Gastroesophageal sphincter (tissue), 4 donors: ENCODE results near the gene PTPRN2. TPM values are rescaled to one million over a fixed set of nuclear protein-coding genes. Genes with fewer than 3 reads are reported as not detected.

ENCODE experiments used
- ATAC-seq: fragments of 150-250 bp; one replicate; pipeline ENCODE4 v1.9.1; 2016; ENCODE audit warnings: mild to moderate bottlenecking, moderate library complexity
- H3K27ac ChIP-seq, 4 donors: fragments of 200-600 bp; sonication (generic) in 3 of 4; 1 replicate in 3 of 4; 2 replicates in 1 of 4; pipeline ENCODE4 v1.5.1; 2016 to 2019
- H3K27me3 ChIP-seq: fragments of 200-600 bp; sonication (generic); one replicate; pipeline ENCODE4 v1.5.1; 2019
- H3K36me3 ChIP-seq, 2 donors: fragments of 200-600 bp; sonication (generic); one replicate each; pipeline ENCODE4 v1.5.1; 2019; ENCODE audit warnings: control low read depth in 1 of 2
- H3K4me1 ChIP-seq, 3 donors: fragments of 200-600 bp; sonication (generic); 1 replicate in 2 of 3; 2 replicates in 1 of 3; pipeline ENCODE4 v1.5.1; 2016 to 2019; ENCODE audit warnings: control low read depth in 2 of 3
- H3K4me3 ChIP-seq, 2 donors: fragments of 200-600 bp; sonication (generic); one replicate each; pipeline ENCODE4 v1.5.1; 2019; ENCODE audit warnings: mild to moderate bottlenecking in 1 of 2, moderate library complexity in 1 of 2
- H3K9me3 ChIP-seq, 3 donors: fragments of 200-600 bp; sonication (generic); one replicate each; pipeline ENCODE4 v1.5.1; 2017 to 2019; ENCODE audit warnings: control low read depth in 2 of 3
- CTCF ChIP-seq, 4 experiments: fragments of 200-600 bp in 2 of 4; fragments of 450-650 bp in 2 of 4; sonication (generic) in 1 of 4; IDR thresholded peaks; one replicate each; pipeline ENCODE4 v1.5.1; 2017 to 2019; ENCODE audit warnings: antibody characterized with exemption in 4 of 4, mild to moderate bottlenecking in 2 of 4, moderate library complexity in 2 of 4
- EP300 ChIP-seq: sonication (generic); formaldehyde crosslinking; IDR thresholded peaks from one replicate; pipeline ENCODE4 v1.6.1; 2017; ENCODE audit warnings: antibody characterized with exemption, mild to moderate bottlenecking
- POLR2A ChIP-seq, 2 donors: fragments of 450-650 bp; IDR thresholded peaks; one replicate each; pipeline ENCODE4 v1.6.1; 2017; ENCODE audit warnings: antibody characterized with exemption in 2 of 2, mild to moderate bottlenecking in 2 of 2, moderate library complexity in 1 of 2
- POLR2AphosphoS5 ChIP-seq: sonication (generic); formaldehyde crosslinking; IDR thresholded peaks from one replicate; pipeline ENCODE4 v1.6.1; 2017; ENCODE audit warnings: antibody characterized with exemption
- WGBS, 2 donors: methylation state at CpG; one replicate each; pipeline ENCODE4 v1.1.5; 2018; ENCODE audit warnings: low coverage in 1 of 2; 5-methylcytosine and 5-hydroxymethylcytosine counted together
- total RNA-seq, 4 donors: library from RNA; depleted of rRNA; stranded (reverse); fragments of >200 nt; gene quantifications; one replicate each; pipeline ENCODE4 v1.1.0, GENCODE V29; 2016

PTPRN2 gene
- total RNA-seq, 4 donors from 2014 or later = 1.7 to 4.7 (median 3.3) TPM

DNA sequence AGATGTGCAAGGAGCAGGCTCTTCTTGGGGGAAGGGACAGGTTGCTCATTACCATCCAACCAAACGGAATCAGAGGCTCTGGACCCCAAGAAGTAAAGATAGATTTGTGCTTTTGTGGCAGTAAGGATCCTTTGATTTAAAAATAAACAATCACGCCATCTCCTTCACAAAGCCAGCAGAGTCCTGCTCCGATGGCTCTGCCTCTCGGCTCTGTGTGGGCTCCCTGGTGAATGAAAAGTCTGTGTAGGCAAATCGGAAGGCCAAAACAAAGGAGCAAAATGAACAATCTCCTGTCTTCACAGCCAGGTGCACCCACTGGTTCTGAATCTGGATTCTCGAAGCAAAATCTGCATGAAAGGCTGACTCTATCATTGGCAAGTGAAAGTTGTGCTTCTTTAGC is 3.8 kb downstream of the PTPRN2 start:
- no peak for TF ChIP-seq POLR2AphosphoS5
- TF ChIP-seq EP300 = no peak
- no peak for TF ChIP-seq POLR2A (IDR thresholded peaks at IDR 0.05)
- no peak for TF ChIP-seq CTCF (IDR thresholded peaks at IDR 0.05)
- ATAC-seq = no peak

GRCh38 chr7:158583143-158583542 is 4.5 kb downstream of the PTPRN2 start:
- peaks cover 9 to 26% (median 18%) of the 10 kb centered on the region in 3 donors for H3K4me1 ChIP-seq
- no peak for ATAC-seq
- TF ChIP-seq CTCF (IDR thresholded peaks at IDR 0.05) (no peak), POLR2A (IDR thresholded peaks at IDR 0.05) (no peak), EP300 (no peak), POLR2AphosphoS5 (no peak)
- H3K27me3 ChIP-seq = peaks cover 84% of the 10 kb centered on the region
- no peak overlapping the region for H3K27ac ChIP-seq
- WGBS, 2 donors = 95 to 100% methylated on average over 1 to 5 of the region's 5 CpGs
- peaks cover 0 to 30% (median 0%) of the 10 kb centered on the region in 3 donors for H3K9me3 ChIP-seq
- no peaks in the 10 kb centered on the region for H3K36me3 ChIP-seq
- no peak overlapping the region for H3K4me3 ChIP-seq

More for the DNA sequence above, 3.8 kb downstream of the PTPRN2 start:
- Histone ChIP-seq H3K9me3 (peaks cover 0 to 24% (median 0%) of the 10 kb centered on the region in 3 donors), H3K27ac (no peak overlapping the region), H3K36me3 (no peaks in the 10 kb centered on the region), H3K27me3 (peaks cover 89% of the 10 kb centered on the region), H3K4me3 (no peak overlapping the region), H3K4me1 (peaks cover 9 to 31% (median 18%) of the 10 kb centered on the region in 3 donors)
- WGBS, 2 donors = 25 to 72% methylated on average over 1 to 4 of the region's 6 CpGs

- H3K36me3 ChIP-seq = no peaks in the 10 kb centered on the region
- H3K27ac ChIP-seq = no peak overlapping the region
- ATAC-seq = no peak
- H3K4me1 ChIP-seq = peaks cover 9 to 18% (median 15%) of the 10 kb centered on the region in 3 donors
- WGBS, 2 donors = 83 to 88% methylated on average over 6 of the region's 6 CpGs
- H3K4me3 ChIP-seq = no peak overlapping the region
- TF ChIP-seq POLR2AphosphoS5 (no peak), POLR2A (IDR thresholded peaks at IDR 0.05) (no peak), CTCF (IDR thresholded peaks at IDR 0.05) (no peak), EP300 (no peak)
- peaks cover 76% of the 10 kb centered on the region for H3K27me3 ChIP-seq
- H3K9me3 ChIP-seq = peaks cover 0 to 30% (median 0%) of the 10 kb centered on the region in 3 donors
Observed at GRCh38 chr7:158582089-158582456, 5.5 kb downstream of the PTPRN2 start.

DNA sequence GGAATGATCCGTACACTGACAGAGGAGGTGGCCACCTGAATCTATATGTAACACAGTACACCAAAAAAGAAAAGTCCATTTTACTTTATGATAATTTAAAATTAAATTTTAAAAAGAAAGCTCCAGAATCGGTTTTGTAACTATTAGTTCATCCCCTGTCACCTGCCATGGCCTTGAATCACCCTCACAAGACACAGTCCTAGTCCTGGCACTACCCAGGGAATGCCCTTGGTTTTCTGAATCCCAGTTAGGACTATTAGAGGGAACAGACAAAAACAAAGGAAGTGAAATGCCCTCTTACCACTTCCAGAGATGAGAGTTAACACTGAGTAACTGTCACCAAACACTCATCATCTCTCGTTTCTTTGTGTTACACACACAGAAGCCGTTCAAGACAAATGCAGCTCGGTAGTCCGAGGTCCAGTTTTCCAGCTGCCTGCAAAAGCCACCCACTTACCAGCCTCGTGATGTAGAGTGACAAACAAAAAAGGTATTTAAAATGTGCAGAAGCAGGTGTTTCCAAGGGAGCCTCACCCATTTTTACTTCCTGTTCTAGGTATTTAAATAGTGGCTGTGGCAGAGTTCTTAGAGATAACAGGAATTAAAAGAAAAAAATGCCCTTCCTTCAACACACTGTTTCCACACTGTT is 6.1 kb downstream of the PTPRN2 start:
- Histone ChIP-seq H3K36me3 (no peaks in the 10 kb centered on the region), H3K27ac (no peak overlapping the region), H3K4me1 (peaks cover 5 to 13% (median 10%) of the 10 kb centered on the region in 3 donors), H3K4me3 (no peak overlapping the region), H3K27me3 (peaks cover 71% of the 10 kb centered on the region), H3K9me3 (peaks cover 0 to 30% (median 0%) of the 10 kb centered on the region in 3 donors)
- 64 to 73% methylated on average over 7 of the region's 7 CpGs for WGBS, 2 donors
- no peak for TF ChIP-seq POLR2AphosphoS5
- no peak for TF ChIP-seq CTCF (IDR thresholded peaks at IDR 0.05)
- TF ChIP-seq EP300 = no peak
- no peak for TF ChIP-seq POLR2A (IDR thresholded peaks at IDR 0.05)
- ATAC-seq = no peak
